Neural progenitor cell (in vitro differentiated cells): ENCODE results near the gene PTPRG. TPM values are rescaled to one million over a fixed set of nuclear protein-coding genes. Genes with fewer than 3 reads are reported as not detected.

Source experiments
- DNase-seq: peaks from one replicate; pipeline ENCODE4 v3.0.0-alpha.2; 2016; ENCODE audit warnings: low spot score
- H2AFZ ChIP-seq: fragments of 200-600 bp; sonication (generic); replicated peaks from 2 replicates; pipeline ENCODE4 v1.6.1; 2016; ENCODE audit warnings: antibody characterized with exemption
- H3F3A ChIP-seq: fragments of 200-600 bp; sonication (generic); 2 replicates; pipeline ENCODE4 v1.6.1; 2016; ENCODE audit warnings: antibody characterized with exemption, low read depth
- H3K27ac ChIP-seq: fragments of 200-600 bp; sonication (generic); 2 replicates; pipeline ENCODE4 v1.5.1; 2016; ENCODE audit warnings: mild to moderate bottlenecking
- H3K27me3 ChIP-seq: fragments of 200-600 bp; sonication (generic); 2 replicates; pipeline ENCODE4 v1.6.1; 2016; ENCODE audit warnings: mild to moderate bottlenecking, moderate library complexity
- H3K36me3 ChIP-seq: fragments of 200-600 bp; sonication (generic); 2 replicates; pipeline ENCODE4 v1.5.1; 2016
- H3K4me1 ChIP-seq: fragments of 200-600 bp; sonication (generic); 2 replicates; pipeline ENCODE4 v1.6.1; 2016; ENCODE audit warnings: mixed run types
- H3K4me2 ChIP-seq: fragments of 200-600 bp; sonication (generic); 2 replicates; pipeline ENCODE4 v1.6.1; 2016
- H3K4me3 ChIP-seq: fragments of 200-600 bp; sonication (generic); 2 replicates; pipeline ENCODE4 v1.5.1; 2016
- H3K79me2 ChIP-seq: fragments of 200-600 bp; sonication (generic); 2 replicates; pipeline ENCODE4 v1.6.1; 2016; ENCODE audit warnings: low read depth
- H3K9ac ChIP-seq: fragments of 200-600 bp; sonication (generic); 2 replicates; pipeline ENCODE4 v1.6.1; 2016
- H3K9me3 ChIP-seq: fragments of 200-600 bp; sonication (generic); 2 replicates; pipeline ENCODE4 v1.5.1; 2016; ENCODE audit warnings: low read depth
- H4K20me1 ChIP-seq: fragments of 200-600 bp; sonication (generic); 2 replicates; pipeline ENCODE4 v1.6.1; 2016; ENCODE audit warnings: low read depth
- H3K27ac Mint-ChIP-seq: 3 replicates; pipeline ENCODE4 v1.8.0; 2021; ENCODE audit warnings: mixed read lengths
- H3K27me3 Mint-ChIP-seq: 2 replicates; pipeline ENCODE4 v1.8.0; 2022; ENCODE audit warnings: low read depth, mild to moderate bottlenecking, inconsistent platforms, moderate library complexity, mixed read lengths; ENCODE audit not compliant: insufficient read depth
- H3K36me3 Mint-ChIP-seq: 3 replicates; pipeline ENCODE4 v1.8.0; 2021; ENCODE audit warnings: mixed read lengths
- H3K4me1 Mint-ChIP-seq: 3 replicates; pipeline ENCODE4 v1.8.0; 2021; ENCODE audit warnings: mixed read lengths
- H3K4me3 Mint-ChIP-seq: 3 replicates; pipeline ENCODE4 v1.8.0; 2021; ENCODE audit warnings: mild to moderate bottlenecking, moderate library complexity, mixed read lengths
- H3K9me3 Mint-ChIP-seq: 3 replicates; pipeline ENCODE4 v1.8.0; 2020; ENCODE audit warnings: mixed read lengths
- CTCF ChIP-seq: fragments of 200-600 bp; sonication (generic); IDR thresholded peaks from 2 replicates; pipeline ENCODE4 v1.5.1; 2017; ENCODE audit warnings: antibody characterized with exemption, mild to moderate bottlenecking
- EZH2 ChIP-seq: fragments of 200-600 bp; sonication (generic); IDR thresholded peaks from 2 replicates; pipeline ENCODE4 v1.6.1; 2017; ENCODE audit warnings: antibody characterized with exemption, mild to moderate bottlenecking, moderate library complexity
- EZH2phosphoT487 ChIP-seq: fragments of 200-600 bp; sonication (generic); IDR thresholded peaks from 2 replicates; pipeline ENCODE4 v1.6.1; 2017; ENCODE audit warnings: antibody characterized with exemption
- total RNA-seq: library from RNA; depleted of rRNA; stranded (reverse); fragments of >200 nt; gene quantifications from 2 replicates; pipeline ENCODE4 v1.2.3, GENCODE V29; 2015; ENCODE audit warnings: low replicate concordance

The PTPRG gene
- total RNA-seq, 1 donor from 2014 or later: 65.3 TPM

GRCh38 chr3:62027796-62028195, 466.4 kb downstream of the PTPRG start:
- Histone ChIP-seq H4K20me1 (peaks cover 13% of the 10 kb centered on the region), H3F3A (no peaks in the 10 kb centered on the region), H3K4me1 (peaks cover 11% of the 10 kb centered on the region), H3K4me3 (no peak overlapping the region), H3K9me3 (no peaks in the 10 kb centered on the region), H3K9ac (no peak overlapping the region), H3K4me2 (no peak overlapping the region), H3K79me2 (peaks cover 14% of the 10 kb centered on the region), H3K27me3 (no peaks in the 10 kb centered on the region), H2AFZ (no peak overlapping the region), H3K36me3 (no peaks in the 10 kb centered on the region), H3K27ac (no peak overlapping the region)
- H3K27me3 Mint-ChIP-seq: no peaks in the 10 kb centered on the region
- no peak overlapping the region for H3K27ac Mint-ChIP-seq
- H3K4me1 Mint-ChIP-seq: peaks cover 14% of the 10 kb centered on the region
- no peak overlapping the region for H3K4me3 Mint-ChIP-seq
- no peaks in the 10 kb centered on the region for H3K9me3 Mint-ChIP-seq
- no peak for DNase-seq
- no peak for TF ChIP-seq EZH2
- no peak for TF ChIP-seq EZH2phosphoT487
- TF ChIP-seq CTCF: no peak
- no peaks in the 10 kb centered on the region for H3K36me3 Mint-ChIP-seq

- no peak for TF ChIP-seq CTCF
- TF ChIP-seq EZH2phosphoT487: no peak
- TF ChIP-seq EZH2: no peak
- Histone ChIP-seq H3F3A (no peaks in the 10 kb centered on the region), H3K79me2 (peaks cover 14% of the 10 kb centered on the region), H4K20me1 (peaks cover 13% of the 10 kb centered on the region), H3K4me3 (no peak overlapping the region), H3K4me2 (no peak overlapping the region), H2AFZ (no peak overlapping the region), H3K27me3 (no peaks in the 10 kb centered on the region), H3K9me3 (no peaks in the 10 kb centered on the region), H3K4me1 (peaks cover 11% of the 10 kb centered on the region), H3K36me3 (no peaks in the 10 kb centered on the region), H3K9ac (no peak overlapping the region), H3K27ac (no peak overlapping the region)
- H3K4me3 Mint-ChIP-seq: no peak overlapping the region
- no peak for DNase-seq
- no peak overlapping the region for H3K27ac Mint-ChIP-seq
- no peaks in the 10 kb centered on the region for H3K27me3 Mint-ChIP-seq
- peaks cover 14% of the 10 kb centered on the region for H3K4me1 Mint-ChIP-seq
- no peaks in the 10 kb centered on the region for H3K9me3 Mint-ChIP-seq
- H3K36me3 Mint-ChIP-seq: no peaks in the 10 kb centered on the region
Measured at GRCh38 chr3:62028236-62028635, 466.9 kb downstream of the PTPRG start.

- peaks cover 5% of the 10 kb centered on the region for H3K4me1 Mint-ChIP-seq
- H3K27ac Mint-ChIP-seq: no peak overlapping the region
- no peaks in the 10 kb centered on the region for H3K9me3 Mint-ChIP-seq
- H3K4me1 ChIP-seq: peaks cover 2% of the 10 kb centered on the region
- H3K27ac ChIP-seq: no peak overlapping the region
- peaks cover 28% of the 10 kb centered on the region for H4K20me1 ChIP-seq
- TF ChIP-seq CTCF: no peak
- no peak for TF ChIP-seq EZH2
- TF ChIP-seq EZH2phosphoT487: no peak
- DNase-seq: no peak
- H3F3A ChIP-seq: no peaks in the 10 kb centered on the region
- no peak overlapping the region for H3K4me3 ChIP-seq
- no peak overlapping the region for H3K9ac ChIP-seq
- H3K27me3 ChIP-seq: no peaks in the 10 kb centered on the region
- H3K27me3 Mint-ChIP-seq: no peaks in the 10 kb centered on the region
- H3K36me3 Mint-ChIP-seq: no peaks in the 10 kb centered on the region
- H2AFZ ChIP-seq: no peak overlapping the region
- no peak overlapping the region for H3K4me3 Mint-ChIP-seq
- no peaks in the 10 kb centered on the region for H3K36me3 ChIP-seq
- no peak overlapping the region for H3K4me2 ChIP-seq
- H3K79me2 ChIP-seq: peaks cover 7% of the 10 kb centered on the region
- H3K9me3 ChIP-seq: no peaks in the 10 kb centered on the region
Measured at GRCh38 chr3:62032738-62033137, 471.4 kb downstream of the PTPRG start.
